ENCODE measurements around the gene PBXIP1.
"Not testable (repeated sequence)": the region's sequence is repeated elsewhere in the genome, so short reads cannot be mapped to it uniquely, and the experiment has no call there.

The PBXIP1 gene

DNA sequence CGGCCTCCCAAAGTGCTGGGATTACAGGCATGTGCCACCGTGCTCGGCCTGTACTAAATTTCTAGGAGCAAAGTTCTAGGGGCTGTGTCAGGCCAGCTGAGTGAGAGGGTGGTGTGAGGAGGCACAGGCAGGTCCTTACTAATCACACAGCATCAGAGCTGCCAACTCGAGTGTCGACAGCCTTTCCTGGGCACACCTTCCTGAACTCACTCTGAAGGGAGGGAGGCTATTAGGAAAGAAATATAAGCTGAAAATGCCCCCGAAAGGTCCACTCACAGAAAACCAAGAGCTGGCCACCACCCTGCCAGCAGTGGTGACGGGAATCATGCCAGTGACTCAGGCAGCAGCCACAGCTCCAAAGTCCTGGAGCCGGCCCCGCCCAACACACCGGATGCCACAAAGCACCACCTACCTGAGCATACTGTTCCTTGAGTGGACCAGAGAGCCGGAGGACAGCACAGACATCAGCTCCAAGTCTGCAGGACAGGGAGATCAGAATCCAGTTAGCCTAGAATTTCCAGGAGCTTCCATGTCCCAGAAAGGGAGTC lies 23.9 kb downstream of the PBXIP1 start:
- no peak for FAIRE-seq

DNA sequence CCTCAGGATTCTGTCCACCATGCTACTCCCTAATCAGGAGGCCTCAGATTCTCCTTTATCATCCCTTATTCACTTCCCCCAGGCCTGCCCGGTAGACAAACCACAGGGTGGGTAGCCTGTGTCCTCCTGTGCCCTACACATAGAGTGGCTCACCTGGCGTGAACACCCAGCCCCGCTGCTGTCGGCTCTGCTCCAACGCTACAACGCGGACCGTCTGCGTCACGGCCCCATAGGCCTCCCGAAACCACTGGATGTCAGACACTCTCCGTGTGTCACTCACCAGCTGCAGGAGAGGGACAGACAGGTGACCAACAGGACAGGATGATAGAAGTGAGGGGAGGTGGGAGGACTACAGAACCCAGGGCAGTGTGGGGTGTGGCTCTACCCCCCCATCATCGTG lies 29.7 kb downstream of the PBXIP1 start:
- no peak for FAIRE-seq

DNA sequence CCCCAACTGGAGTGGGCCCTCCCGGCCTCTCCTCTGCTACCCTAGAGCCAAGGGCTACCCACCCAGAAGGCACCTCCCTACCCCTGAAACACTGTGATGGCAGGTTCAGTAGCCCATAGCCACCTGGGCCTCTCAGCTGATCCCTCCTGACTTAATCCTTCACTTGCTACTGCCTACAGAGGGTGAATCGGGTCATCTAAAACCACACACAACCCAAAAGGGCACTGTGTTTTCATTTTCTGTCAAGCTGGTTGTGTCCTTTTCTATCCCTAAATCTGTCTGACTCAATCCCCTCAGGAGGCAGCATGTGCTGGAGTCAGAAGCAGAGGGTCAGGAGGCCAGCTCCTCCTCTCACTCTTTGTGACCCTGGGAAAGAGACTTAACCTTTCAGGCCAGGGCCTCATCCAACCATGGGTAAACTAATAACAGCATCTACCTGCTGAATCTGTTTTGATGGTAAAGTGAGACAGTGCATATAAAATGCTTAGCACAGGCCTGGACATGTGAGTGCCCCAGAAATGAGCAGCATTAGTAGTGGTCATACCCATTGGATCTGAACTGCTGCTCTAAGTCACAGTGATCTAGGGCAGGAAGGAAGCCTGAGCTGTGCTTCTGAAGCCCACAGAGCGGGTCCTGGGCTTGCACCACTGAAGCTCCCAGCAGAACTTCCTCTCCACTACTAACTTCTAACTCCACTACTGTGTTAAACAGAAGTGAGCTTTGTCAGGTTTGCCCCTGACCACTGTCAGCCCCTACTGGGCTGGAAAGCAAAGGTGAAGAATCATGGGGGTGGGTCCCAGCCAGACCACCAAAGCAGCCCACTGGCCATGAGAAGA lies 30.3 kb downstream of the PBXIP1 start:
- FAIRE-seq, result no peak

- no peak for FAIRE-seq
Observed at GRCh38 chr1:154923695-154924094, 32.2 kb downstream of the PBXIP1 start.

DNA sequence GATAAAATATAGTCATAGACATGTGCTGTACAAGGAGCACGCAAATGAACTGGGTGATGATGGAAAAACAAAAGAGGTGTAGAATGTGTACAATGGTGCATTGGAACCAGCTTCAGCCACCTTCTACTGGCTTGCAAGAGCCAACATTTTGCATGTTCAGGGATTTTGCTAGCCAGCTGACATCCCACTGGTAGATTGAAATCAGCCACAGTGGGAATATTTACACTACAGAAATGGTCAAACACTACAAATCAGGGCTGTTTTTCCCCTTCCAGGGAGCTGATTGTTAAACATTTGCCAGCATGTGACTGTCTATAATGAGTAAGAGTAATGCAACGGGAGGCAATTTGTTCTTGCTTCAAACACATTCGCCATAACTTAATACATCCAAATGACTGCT lies 42.6 kb downstream of the PBXIP1 start:
- no peak for FAIRE-seq

- FAIRE-seq, result no peak
Observed at GRCh38 chr1:154912755-154913154, 43.1 kb downstream of the PBXIP1 start.

DNA sequence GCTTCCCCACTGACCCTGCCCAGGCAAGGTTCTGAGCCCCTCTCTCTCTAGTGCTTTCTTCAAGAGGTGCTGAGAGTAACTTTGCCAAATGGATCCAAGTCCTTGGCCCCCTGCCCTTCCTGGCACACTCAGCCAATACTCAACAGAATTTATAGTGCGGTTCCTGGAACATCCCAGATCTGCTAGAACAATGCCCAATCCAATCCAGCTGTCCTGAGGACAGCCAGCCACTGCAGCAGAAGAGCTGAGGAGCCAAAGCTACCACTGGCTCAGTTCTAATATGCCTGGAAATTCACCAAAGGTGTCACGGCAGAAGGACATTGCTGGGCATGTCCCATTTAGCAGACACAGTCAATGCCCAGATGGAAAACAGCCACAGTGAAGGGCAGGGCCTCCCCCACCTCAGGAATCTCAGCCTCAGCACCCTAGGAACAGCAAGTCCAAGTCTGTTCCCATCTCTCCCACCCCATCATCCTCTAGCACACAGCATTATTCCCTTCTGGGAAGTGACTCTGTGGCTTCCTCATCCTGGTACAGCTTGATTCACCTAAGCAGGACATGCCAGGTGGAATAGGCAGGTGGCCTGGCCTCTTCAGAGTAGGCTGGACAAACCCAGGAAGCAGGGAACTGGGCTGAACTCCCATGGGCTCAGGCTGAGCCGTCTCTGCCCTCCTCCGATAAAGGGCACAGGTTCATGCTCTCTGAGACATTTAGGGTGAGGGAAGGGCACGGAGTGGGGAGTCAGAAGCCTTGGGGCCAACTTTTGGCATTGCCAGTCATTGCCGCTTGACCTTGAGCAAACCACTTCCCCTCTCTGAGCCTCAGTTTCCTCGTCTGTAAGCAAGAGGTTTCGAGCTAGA lies 44.0 kb downstream of the PBXIP1 start:
- no peak for FAIRE-seq

DNA sequence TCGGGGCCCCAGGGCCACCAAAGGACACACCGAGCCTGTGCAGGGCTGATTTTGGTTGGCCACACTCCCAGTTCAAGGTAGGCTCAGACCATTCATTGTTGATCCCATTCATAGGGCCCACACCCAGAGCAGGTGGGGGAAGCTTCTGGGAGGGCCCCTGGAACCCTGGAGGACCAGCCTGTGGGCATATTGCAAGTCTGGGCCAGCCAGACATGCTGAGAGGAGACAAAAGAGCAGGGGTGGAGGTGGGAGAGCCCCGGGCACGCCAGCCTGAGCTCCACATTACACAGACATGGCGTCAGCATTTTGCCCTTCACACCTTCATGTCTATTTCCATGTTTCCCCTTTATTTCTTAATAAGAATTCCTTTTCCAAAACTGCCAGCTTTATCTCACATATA lies 45.0 kb downstream of the PBXIP1 start:
- no peak for FAIRE-seq

- no peak for FAIRE-seq
Observed at GRCh38 chr1:154908937-154909336, 47.0 kb downstream of the PBXIP1 start.

DNA sequence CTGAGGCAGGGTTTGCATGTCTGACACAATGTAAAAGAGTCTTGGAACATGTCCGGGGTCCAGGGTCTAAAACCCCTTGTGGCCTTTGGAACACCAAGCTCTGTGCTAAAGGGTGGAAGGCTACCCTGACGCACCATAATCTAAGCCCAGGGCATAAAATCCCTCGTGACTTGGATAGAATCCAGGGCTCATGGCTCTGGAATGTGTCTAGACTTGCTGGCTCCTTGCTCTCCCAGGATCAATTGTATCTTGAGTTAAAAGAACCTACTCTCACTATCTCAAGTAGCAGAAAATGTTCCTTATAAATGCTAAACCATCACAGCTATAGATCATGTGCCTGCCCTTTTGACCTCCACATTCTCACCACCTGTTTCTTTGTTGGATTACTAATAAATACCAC lies 47.8 kb downstream of the PBXIP1 start:
- not testable (repeated sequence) for FAIRE-seq

DNA sequence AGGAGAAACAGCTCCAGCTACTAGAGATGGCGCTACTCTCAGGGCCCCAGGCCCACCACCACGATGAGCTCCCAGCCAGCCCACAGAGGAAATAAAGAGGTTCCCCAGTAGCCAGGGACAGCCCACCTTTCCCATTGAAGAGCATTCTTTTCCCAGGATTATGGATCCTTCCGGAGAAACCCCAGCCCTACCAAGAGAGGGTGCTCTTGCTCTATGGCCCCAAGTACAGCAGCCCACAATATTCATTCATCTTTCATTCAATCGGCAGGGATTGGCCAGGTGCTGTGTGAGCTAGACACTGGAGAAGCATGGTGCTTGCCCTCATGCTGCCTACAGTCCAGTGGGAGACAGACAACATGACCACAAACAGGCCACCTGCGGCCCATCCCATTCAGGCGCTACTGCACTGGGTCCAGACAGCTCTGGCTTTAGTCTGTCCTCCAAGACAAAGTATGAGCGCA lies 49.2 kb downstream of the PBXIP1 start:
- FAIRE-seq, result no peak

DNA sequence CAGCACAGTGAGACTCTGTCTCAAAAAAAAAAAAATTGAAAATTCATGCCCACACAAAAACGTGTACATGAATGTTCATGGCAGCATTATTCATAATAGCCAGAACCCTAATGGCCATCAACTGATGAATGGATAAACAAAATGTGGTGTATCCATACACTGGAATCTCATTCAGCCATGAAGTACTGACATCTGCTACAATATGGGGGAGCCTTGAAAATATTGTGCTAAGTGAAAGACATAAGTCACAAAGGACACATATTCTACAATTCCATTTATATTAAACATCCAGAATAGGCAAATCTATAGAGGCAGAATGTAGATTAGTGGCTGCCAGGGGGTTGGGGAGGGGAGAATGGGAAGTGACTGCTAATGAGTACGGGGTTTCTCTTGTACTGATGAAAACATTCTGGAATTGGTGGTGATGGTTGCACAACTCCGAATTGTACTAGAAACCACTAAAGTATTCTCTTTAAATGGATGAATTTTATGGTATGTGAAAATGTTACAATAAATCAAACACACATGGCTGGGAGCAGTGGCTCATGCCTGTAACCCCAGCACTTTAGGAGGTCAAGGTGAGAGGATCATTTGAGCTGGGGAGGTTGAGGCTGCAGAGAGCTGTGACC lies 52.8 kb downstream of the PBXIP1 start:
- no peak for FAIRE-seq

DNA sequence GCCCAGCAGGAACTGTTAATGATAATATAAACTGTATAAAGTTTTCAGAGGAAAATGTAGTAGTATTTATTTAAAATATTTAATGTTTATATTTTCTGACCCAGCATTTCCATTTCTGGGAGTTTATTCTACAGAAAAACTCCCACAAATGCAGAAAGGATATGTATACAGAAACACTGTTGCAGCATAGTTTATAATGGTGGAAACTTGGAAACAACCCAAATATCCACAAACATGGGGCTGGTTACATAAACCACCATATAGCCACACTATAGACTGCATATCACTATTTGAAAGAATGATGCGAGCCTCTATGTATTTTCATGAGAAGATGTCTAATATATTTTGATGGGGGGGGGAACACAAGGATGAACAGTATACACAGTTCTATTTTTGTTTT lies 54.3 kb downstream of the PBXIP1 start:
- FAIRE-seq, result no peak

GRCh38 chr1:154899041-154899440 lies 56.9 kb downstream of the PBXIP1 start:
- FAIRE-seq, result no peak

GRCh38 chr1:154896771-154897286 lies 59.1 kb downstream of the PBXIP1 start:
- no peak for FAIRE-seq

GRCh38 chr1:154895798-154896197 lies 60.1 kb downstream of the PBXIP1 start:
- no peak for FAIRE-seq
